PC-3 (cell line): ENCODE results near the gene DNMBP.
"Not testable (repeated sequence)": the region's sequence is repeated elsewhere in the genome, so short reads cannot be mapped to it uniquely, and the experiment has no call there.

ENCODE experiments used
- EZH2 ChIP-seq: fragments of 300-600 bp; sonication (generic); IDR thresholded peaks from one replicate; pipeline ENCODE4 v1.6.1; 2017; ENCODE audit warnings: antibody characterized with exemption, mild to moderate bottlenecking, low read length; ENCODE audit not compliant: unreplicated experiment
- TF ChIP-seq, protein P1 (sequence below): fragments of 300-600 bp; sonication (generic); conservative IDR thresholded peaks from 2 replicates; pipeline ENCODE4 v1.5.1; 2017; ENCODE audit warnings: antibody characterized with exemption, low read depth, mild to moderate bottlenecking, low read length

DNA sequence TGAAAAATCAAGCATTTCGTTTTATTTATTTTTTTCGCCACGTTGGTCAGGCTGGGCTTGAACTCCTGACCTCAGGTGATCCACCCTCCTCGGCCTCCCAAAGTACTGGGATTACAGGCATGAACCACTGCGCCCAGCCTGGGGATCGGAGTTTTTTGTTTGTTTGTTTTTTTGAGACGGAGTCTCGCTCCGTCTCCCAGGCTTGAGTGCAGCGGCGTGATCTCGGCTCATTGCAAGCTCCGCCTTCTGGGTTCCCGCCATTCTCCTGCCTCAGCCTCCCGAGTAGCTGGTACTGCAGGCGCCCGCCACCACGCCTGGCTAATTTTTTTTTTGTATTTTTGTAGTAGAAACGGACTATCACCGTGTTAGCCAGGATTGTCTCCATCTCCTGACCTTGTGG is 2.2 kb upstream of the DNMBP start:
- TF ChIP-seq, protein P1, sequence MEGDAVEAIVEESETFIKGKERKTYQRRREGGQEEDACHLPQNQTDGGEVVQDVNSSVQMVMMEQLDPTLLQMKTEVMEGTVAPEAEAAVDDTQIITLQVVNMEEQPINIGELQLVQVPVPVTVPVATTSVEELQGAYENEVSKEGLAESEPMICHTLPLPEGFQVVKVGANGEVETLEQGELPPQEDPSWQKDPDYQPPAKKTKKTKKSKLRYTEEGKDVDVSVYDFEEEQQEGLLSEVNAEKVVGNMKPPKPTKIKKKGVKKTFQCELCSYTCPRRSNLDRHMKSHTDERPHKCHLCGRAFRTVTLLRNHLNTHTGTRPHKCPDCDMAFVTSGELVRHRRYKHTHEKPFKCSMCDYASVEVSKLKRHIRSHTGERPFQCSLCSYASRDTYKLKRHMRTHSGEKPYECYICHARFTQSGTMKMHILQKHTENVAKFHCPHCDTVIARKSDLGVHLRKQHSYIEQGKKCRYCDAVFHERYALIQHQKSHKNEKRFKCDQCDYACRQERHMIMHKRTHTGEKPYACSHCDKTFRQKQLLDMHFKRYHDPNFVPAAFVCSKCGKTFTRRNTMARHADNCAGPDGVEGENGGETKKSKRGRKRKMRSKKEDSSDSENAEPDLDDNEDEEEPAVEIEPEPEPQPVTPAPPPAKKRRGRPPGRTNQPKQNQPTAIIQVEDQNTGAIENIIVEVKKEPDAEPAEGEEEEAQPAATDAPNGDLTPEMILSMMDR, result not testable (repeated sequence)
- not testable (repeated sequence) for TF ChIP-seq EZH2
